RWPE1 (cell line): ENCODE measurements around the gene NPBWR2.
A peak's percentile ranks its signal among the peaks of the same experiment; 100 is the strongest.

Experiments used
- CTCF ChIA-PET: fragments of 350-600 bp; sonication (Branson Sonifier 250); formaldehyde crosslinking; extraction: SDS; loops from one replicate; lab custom pipeline; 2021; lab: Yijun Ruan, JAX
- POLR2A ChIA-PET: fragments of 400-600 bp; formaldehyde crosslinking; extraction: SDS; loops from one replicate; lab custom pipeline; 2020; ENCODE audit warnings: antibody characterized with exemption; ENCODE audit not compliant: low non-redundant PET; lab: Yijun Ruan, JAX
- DNase-seq: peaks from one replicate; pipeline ENCODE4 v3.0.0; 2012; ENCODE audit warnings: low spot score
- H3K27ac ChIP-seq: fragments of 450-650 bp; 2 replicates; pipeline ENCODE4 v1.5.1; 2017
- TF ChIP-seq, protein P1 (sequence below): fragments of 450-650 bp; conservative IDR thresholded peaks from 2 replicates; pipeline ENCODE4 v1.5.1; 2017; ENCODE audit warnings: low read depth, mild to moderate bottlenecking

The NPBWR2 gene

DNA sequence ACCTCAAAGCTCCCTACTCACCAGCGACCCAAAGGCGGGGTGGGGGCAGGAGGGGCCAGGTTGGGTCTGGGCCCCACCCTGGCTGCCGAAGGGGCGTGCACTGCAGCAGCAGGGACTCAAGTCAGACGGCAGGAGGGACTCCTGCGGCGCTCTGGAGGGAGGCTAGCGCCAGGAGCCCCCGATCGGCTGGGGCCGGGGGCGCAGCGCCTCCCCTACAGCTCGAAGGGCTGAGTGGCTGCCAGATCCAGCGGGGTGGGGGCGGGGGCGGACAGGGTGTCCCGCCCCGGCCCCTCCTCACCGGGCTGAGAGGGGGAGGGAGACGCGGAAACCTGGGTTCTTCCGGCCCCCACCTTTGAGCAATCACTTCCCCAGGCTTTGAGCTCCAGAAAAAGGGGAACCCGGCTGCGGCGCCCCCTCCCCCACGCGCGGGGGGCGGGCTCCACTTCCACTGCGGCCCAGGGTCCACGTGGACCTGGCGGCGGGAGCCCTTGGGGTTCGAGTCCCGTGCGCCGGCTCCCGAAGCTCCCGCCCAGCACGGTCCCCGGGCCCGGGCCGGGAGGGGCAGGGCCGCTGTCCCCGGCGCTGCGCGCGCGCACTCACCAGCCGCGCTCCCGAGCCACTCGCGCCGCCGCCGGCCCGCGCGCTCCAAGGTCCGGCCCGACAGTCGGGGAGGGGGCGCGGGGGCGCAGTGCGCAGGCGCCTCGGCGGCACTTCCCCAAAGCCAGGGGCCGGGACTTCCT lies 27.9 kb downstream of the NPBWR2 start, which contains the start of gene RGS19:
RGS19 (minus strand) TSS at position 246 of the 740 bp plus-strand sequence. CDS start 2,632 bp downstream, outside the sequence.
- peak within 1 kb of the TSS; percentile 77 for H3K27ac ChIP-seq

DNA sequence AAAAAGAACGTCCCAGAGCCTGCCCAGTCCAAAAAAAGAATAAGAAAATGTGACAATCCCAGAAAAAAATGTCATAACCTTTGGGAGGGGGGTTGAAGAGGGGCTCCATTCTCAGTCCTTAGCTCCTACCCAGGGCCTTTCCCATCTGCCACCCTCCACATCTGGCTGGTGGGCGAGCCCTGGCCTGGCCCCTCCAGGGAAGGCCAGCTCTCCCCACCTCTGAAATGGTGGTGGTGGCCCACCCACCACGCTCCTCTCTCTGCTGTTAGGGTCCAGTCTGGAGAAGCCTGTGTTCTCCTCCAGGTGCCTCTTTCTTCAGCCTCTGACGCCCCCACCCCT lies 28.5 kb downstream of the NPBWR2 start:
- peak overlapping the region; percentile 77 for H3K27ac ChIP-seq
- CTCF ChIA-PET, result interaction anchor here (0.6 to 6.6 kb wide), 8 partner anchors 9 to 799 kb away, joined by 3 to 59 read pairs (median 5); no protein-coding TSS in a partner anchor
- POLR2A ChIA-PET, result no interaction called here
- TF ChIP-seq, protein P1, sequence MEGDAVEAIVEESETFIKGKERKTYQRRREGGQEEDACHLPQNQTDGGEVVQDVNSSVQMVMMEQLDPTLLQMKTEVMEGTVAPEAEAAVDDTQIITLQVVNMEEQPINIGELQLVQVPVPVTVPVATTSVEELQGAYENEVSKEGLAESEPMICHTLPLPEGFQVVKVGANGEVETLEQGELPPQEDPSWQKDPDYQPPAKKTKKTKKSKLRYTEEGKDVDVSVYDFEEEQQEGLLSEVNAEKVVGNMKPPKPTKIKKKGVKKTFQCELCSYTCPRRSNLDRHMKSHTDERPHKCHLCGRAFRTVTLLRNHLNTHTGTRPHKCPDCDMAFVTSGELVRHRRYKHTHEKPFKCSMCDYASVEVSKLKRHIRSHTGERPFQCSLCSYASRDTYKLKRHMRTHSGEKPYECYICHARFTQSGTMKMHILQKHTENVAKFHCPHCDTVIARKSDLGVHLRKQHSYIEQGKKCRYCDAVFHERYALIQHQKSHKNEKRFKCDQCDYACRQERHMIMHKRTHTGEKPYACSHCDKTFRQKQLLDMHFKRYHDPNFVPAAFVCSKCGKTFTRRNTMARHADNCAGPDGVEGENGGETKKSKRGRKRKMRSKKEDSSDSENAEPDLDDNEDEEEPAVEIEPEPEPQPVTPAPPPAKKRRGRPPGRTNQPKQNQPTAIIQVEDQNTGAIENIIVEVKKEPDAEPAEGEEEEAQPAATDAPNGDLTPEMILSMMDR, result no peak
- DNase-seq, result no peak

More for the DNA sequence above, 27.9 kb downstream of the NPBWR2 start, which contains the start of gene RGS19:
- TF ChIP-seq, protein P1, result no peak
- POLR2A ChIA-PET, result no interaction called here
- DNase-seq, result no peak
- CTCF ChIA-PET, result interaction anchor here (0.6 to 6.6 kb wide), 9 partner anchors 10 to 799 kb away, joined by 3 to 59 read pairs (median 4); no protein-coding TSS in a partner anchor

DNA sequence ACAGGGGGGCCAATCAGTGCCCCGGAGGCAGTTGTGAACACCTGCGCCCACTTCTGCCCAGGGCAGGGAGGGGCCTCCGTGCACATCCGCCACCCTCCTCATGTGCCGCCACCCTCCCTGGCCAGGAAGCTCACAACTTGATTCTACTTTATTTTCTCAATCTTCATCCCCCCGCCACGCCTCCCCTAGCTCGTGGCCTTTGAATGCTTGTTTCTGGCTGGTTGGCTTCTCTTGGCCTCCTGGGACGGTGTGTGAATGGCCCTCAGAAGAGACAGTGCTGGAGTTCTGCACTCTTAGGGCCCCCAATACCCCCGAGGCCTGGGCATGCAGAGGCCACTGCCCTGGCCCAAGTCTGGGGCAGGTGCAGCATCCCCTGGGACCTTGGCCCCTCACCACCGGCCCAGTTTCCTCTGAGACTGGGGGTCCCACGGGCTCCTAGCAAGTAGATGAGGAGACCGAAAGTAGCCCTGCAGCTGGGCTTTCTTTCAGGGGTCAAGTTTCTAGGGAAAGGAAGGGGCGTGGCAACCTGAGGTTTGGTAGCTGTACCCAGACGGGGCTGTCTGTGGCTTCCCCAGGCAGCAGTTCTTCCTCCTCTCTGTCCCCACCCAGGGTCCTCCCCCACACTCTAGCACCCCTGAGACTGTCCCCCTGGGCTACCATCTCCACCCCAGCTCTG lies 29.4 kb downstream of the NPBWR2 start:
- POLR2A ChIA-PET, result interaction anchor here (1.0 kb wide), 1 partner anchor 10 kb away, joined by 3 read pairs; no protein-coding TSS in a partner anchor
- CTCF ChIA-PET, result interaction anchor here (0.5 to 6.6 kb wide), 5 partner anchors 8 to 1490 kb away, joined by 4 to 59 read pairs (median 10); no protein-coding TSS in a partner anchor
- TF ChIP-seq, protein P1, result no peak
- peak overlapping the region; percentile 77 for H3K27ac ChIP-seq
- DNase-seq, result no peak

DNA sequence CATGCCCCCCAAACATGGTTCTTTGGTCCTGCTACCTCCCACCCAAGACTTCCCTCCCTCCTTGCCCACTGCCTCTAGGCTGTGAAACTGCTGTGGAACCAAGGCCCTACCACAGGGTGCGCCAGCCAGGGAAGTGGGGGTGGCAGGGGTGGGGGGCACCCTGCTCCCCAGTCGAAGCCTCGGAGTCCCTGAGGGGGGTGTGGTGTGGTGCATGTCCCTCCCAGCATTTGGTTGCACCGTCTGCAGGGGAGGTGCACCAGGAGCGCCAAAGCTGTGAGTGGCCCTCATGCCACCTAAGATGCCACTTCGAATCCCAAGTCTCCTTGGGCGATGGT lies 29.9 kb downstream of the NPBWR2 start:
- TF ChIP-seq, protein P1, result no peak
- CTCF ChIA-PET, result interaction anchor here (0.5 to 5.2 kb wide), 4 partner anchors 8 to 1489 kb away, joined by 4 to 38 read pairs (median 8); no protein-coding TSS in a partner anchor
- POLR2A ChIA-PET, result interaction anchor here (1.0 kb wide), 1 partner anchor 9 kb away, joined by 3 read pairs; no protein-coding TSS in a partner anchor
- DNase-seq, result no peak
- H3K27ac ChIP-seq, result peak overlapping the region; percentile 77

DNA sequence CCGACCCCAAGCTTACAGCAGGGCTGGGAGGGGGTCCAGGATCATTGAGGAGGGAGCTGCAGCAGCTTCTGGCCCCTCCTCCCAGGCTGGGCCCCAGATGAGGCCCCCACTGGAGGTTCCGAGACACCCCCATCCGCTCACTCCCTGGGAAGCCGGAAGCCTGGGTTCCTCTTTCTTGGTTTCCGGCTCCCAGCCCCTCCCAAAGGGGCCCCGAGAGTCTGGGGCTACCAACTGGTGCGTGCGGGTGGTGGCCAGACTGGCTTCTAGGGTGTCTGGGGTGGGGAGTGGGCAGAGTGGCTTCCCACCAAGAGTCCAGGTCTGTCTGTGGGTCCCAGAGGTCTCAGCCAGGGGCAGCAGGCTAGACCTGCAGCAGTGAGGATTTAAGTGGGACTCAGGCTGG lies 30.3 kb downstream of the NPBWR2 start:
- POLR2A ChIA-PET, result interaction anchor here (0.6 to 1.0 kb wide), 2 partner anchors 9 to 480 kb away, joined by 3 to 5 read pairs; no protein-coding TSS in a partner anchor
- CTCF ChIA-PET, result interaction anchor here (2.5 kb wide), 1 partner anchor 20 kb away, joined by 10 read pairs; no protein-coding TSS in a partner anchor
- TF ChIP-seq, protein P1, result no peak
- H3K27ac ChIP-seq, result no peak overlapping the region
- no peak for DNase-seq
